ENCODE results near the gene EAF1. TPM values are rescaled to one million over a fixed set of nuclear protein-coding genes. Genes with fewer than 3 reads are reported as not detected.

EAF1 gene
- total RNA-seq, 2 donors from 2014 or later = 24.9 to 28.0 TPM

- H3K4me3 ChIP-seq = no peak overlapping the region
- no peak for TF ChIP-seq CTCF (IDR thresholded peaks at IDR 0.05)
- H3K27ac ChIP-seq = no peak overlapping the region
- no peaks in the 10 kb centered on the region for H3K9me3 ChIP-seq
- DNase-seq = no peak
- H3K4me1 ChIP-seq = no peaks in the 10 kb centered on the region
- no peaks in the 10 kb centered on the region for H3K27me3 ChIP-seq
- H3K36me3 ChIP-seq = no peaks in the 10 kb centered on the region
- H3K9ac ChIP-seq (ENCODE audit: low read depth in 2 of 2, low read length in 2 of 2) = no peak overlapping the region
- intact Hi-C loops (cut with DNase I) = no loop called here
Observed at GRCh38 chr3:15470849-15471248, 43.5 kb downstream of the EAF1 start.

- Histone ChIP-seq H3K27me3 (no peaks in the 10 kb centered on the region), H3K36me3 (no peaks in the 10 kb centered on the region), H3K27ac (no peak overlapping the region), H3K9me3 (no peaks in the 10 kb centered on the region), H3K4me1 (no peaks in the 10 kb centered on the region), H3K4me3 (no peak overlapping the region), H3K9ac (ENCODE audit: low read depth in 2 of 2, low read length in 2 of 2) (no peak overlapping the region)
- no peak for DNase-seq
- no peak for TF ChIP-seq CTCF (IDR thresholded peaks at IDR 0.05)
- intact Hi-C loops (cut with DNase I) = no loop called here
Observed at GRCh38 chr3:15471861-15472260, 44.5 kb downstream of the EAF1 start.

GRCh38 chr3:15475161-15475560 is 47.8 kb downstream of the EAF1 start:
- H3K36me3 ChIP-seq = no peaks in the 10 kb centered on the region
- no peaks in the 10 kb centered on the region for H3K4me1 ChIP-seq
- TF ChIP-seq CTCF (IDR thresholded peaks at IDR 0.05) = no peak

GRCh38 chr3:15476378-15476777 is 49.0 kb downstream of the EAF1 start:
- no peak overlapping the region for H3K27ac ChIP-seq
- intact Hi-C loops (cut with DNase I) = no loop called here
- no peak overlapping the region for H3K4me3 ChIP-seq
- no peaks in the 10 kb centered on the region for H3K9me3 ChIP-seq
- H3K4me1 ChIP-seq = no peaks in the 10 kb centered on the region
- no peak for DNase-seq
- TF ChIP-seq CTCF (IDR thresholded peaks at IDR 0.05) = no peak
- H3K9ac ChIP-seq (ENCODE audit: low read depth in 2 of 2, low read length in 2 of 2) = no peak overlapping the region
- H3K36me3 ChIP-seq = no peaks in the 10 kb centered on the region
- no peaks in the 10 kb centered on the region for H3K27me3 ChIP-seq

More at GRCh38 chr3:15475161-15475560, 47.8 kb downstream of the EAF1 start:
- no peaks in the 10 kb centered on the region for H3K27me3 ChIP-seq
- intact Hi-C loops (cut with DNase I) = no loop called here
- no peak for DNase-seq
- H3K9ac ChIP-seq (ENCODE audit: low read depth in 2 of 2, low read length in 2 of 2) = no peak overlapping the region
- no peaks in the 10 kb centered on the region for H3K9me3 ChIP-seq
- H3K4me3 ChIP-seq = no peak overlapping the region
- no peak overlapping the region for H3K27ac ChIP-seq

GRCh38 chr3:15477951-15478639 is 50.7 kb downstream of the EAF1 start:
- no peaks in the 10 kb centered on the region for H3K4me1 ChIP-seq
- no peaks in the 10 kb centered on the region for H3K9me3 ChIP-seq
- H3K27ac ChIP-seq = no peak overlapping the region
- intact Hi-C loops (cut with DNase I) = no loop called here
- no peaks in the 10 kb centered on the region for H3K27me3 ChIP-seq
- no peaks in the 10 kb centered on the region for H3K36me3 ChIP-seq
- no peak for TF ChIP-seq CTCF (IDR thresholded peaks at IDR 0.05)
- H3K4me3 ChIP-seq = no peak overlapping the region
- DNase-seq = no peak
- H3K9ac ChIP-seq (ENCODE audit: low read depth in 2 of 2, low read length in 2 of 2) = no peak overlapping the region
